Activated naive CD4-positive, alpha-beta T cell treated with anti-CD3 and anti-CD28 coated beads for 36 hours (primary cell): Measurements from ENCODE around the gene ARNT2. TPM values are rescaled to one million over a fixed set of nuclear protein-coding genes. Genes with fewer than 3 reads are reported as not detected.

Experiments
- CTCF ChIA-PET: fragments of 350-600 bp; sonication (Branson Sonifier 250); formaldehyde crosslinking; loops from one replicate; lab custom pipeline; 2021; ENCODE audit warnings: antibody characterized with exemption; lab: Charles Lee
- DNase-seq: peaks from one replicate; pipeline ENCODE4 v3.0.0-alpha.2; 2020
- H3K27ac Mint-ChIP-seq: one replicate; pipeline ENCODE4 v1.8.0; 2021; ENCODE audit warnings: mild to moderate bottlenecking, mixed read lengths
- H3K27me3 Mint-ChIP-seq: one replicate; pipeline ENCODE4 v1.8.0; 2021; ENCODE audit warnings: low read depth, mixed read lengths
- H3K36me3 Mint-ChIP-seq: one replicate; pipeline ENCODE4 v1.8.0; 2021; ENCODE audit warnings: low read depth, mixed read lengths
- H3K4me1 Mint-ChIP-seq: one replicate; pipeline ENCODE4 v1.8.0; 2021; ENCODE audit warnings: low read depth, mixed read lengths
- H3K4me3 Mint-ChIP-seq: one replicate; pipeline ENCODE4 v1.8.0; 2021; ENCODE audit warnings: mild to moderate bottlenecking, moderate library complexity, mixed read lengths
- H3K9me3 Mint-ChIP-seq: one replicate; pipeline ENCODE4 v1.8.0; 2021; ENCODE audit warnings: mixed read lengths
- intact Hi-C: fragments of 100-400 bp; cut with micrococcal nuclease; formaldehyde crosslinking; loops from one replicate; pipeline ENCODE4 v1.15.1; 2023
- total RNA-seq, 2 experiments: library from RNA; stranded (reverse); gene quantifications; one replicate each; pipeline ENCODE4 v1.2.3, GENCODE V29; 2021

The ARNT2 gene
- total RNA-seq, 2 experiments from 2014 or later: 0.14 TPM; not detected in 1

- no peak for DNase-seq
- no peak overlapping the region for H3K4me3 Mint-ChIP-seq
Measured at GRCh38 chr15:80605591-80606150, 201.5 kb downstream of the ARNT2 start.

GRCh38 chr15:80606511-80607071 lies 202.4 kb downstream of the ARNT2 start:
- intact Hi-C loops: no loop called here
- H3K9me3 Mint-ChIP-seq: no peaks in the 10 kb centered on the region
- H3K27ac Mint-ChIP-seq: no peak overlapping the region
- no peaks in the 10 kb centered on the region for H3K36me3 Mint-ChIP-seq
- CTCF ChIA-PET: no interaction called here
- H3K4me3 Mint-ChIP-seq: no peak overlapping the region
- peaks cover 2% of the 10 kb centered on the region for H3K27me3 Mint-ChIP-seq
- H3K4me1 Mint-ChIP-seq: no peaks in the 10 kb centered on the region
- no peak for DNase-seq

More at GRCh38 chr15:80605591-80606150, 201.5 kb downstream of the ARNT2 start:
- no peaks in the 10 kb centered on the region for H3K36me3 Mint-ChIP-seq
- H3K9me3 Mint-ChIP-seq: no peaks in the 10 kb centered on the region
- CTCF ChIA-PET: no interaction called here
- no peak overlapping the region for H3K27ac Mint-ChIP-seq
- H3K4me1 Mint-ChIP-seq: no peaks in the 10 kb centered on the region
- H3K27me3 Mint-ChIP-seq: peaks cover 2% of the 10 kb centered on the region
- intact Hi-C loops: no loop called here

DNA sequence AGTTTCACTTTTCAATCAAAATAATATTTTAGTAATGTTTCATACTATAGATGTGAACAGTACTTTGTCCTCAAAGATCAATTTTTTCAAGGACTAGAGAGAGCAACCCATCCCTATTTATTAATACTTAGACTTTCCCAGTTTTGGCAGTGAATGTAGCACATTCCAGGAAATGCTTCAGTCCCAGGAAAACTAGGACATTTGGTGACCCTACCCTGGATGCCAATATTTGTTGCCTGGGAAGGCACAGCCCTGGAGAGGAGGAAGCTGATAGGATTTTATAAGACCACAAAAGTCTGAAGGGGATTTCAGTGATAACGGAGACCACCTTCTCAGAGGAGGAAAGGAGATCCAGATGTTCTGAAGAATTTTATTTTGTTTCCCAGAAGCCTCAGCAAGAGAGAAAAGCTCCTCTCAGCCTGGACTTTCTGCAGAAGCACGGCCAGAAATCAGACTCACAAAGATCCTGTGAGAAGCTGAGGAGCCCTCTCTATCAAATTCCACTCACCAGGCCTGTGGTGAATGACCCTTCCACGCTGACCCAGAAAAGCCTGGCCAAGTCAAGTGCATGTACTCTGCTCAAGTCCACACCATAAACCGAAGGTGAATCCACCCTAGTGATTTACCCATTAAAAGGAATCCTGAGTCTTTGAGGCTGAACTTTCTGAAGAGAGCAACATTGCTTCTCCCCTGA lies 203.3 kb downstream of the ARNT2 start:
- CTCF ChIA-PET: no interaction called here
- intact Hi-C loops: no loop called here
- no peak for DNase-seq
- no peaks in the 10 kb centered on the region for H3K36me3 Mint-ChIP-seq
- H3K9me3 Mint-ChIP-seq: no peaks in the 10 kb centered on the region
- H3K4me3 Mint-ChIP-seq: no peak overlapping the region
- H3K4me1 Mint-ChIP-seq: no peaks in the 10 kb centered on the region
- H3K27me3 Mint-ChIP-seq: peaks cover 2% of the 10 kb centered on the region
- no peak overlapping the region for H3K27ac Mint-ChIP-seq

DNA sequence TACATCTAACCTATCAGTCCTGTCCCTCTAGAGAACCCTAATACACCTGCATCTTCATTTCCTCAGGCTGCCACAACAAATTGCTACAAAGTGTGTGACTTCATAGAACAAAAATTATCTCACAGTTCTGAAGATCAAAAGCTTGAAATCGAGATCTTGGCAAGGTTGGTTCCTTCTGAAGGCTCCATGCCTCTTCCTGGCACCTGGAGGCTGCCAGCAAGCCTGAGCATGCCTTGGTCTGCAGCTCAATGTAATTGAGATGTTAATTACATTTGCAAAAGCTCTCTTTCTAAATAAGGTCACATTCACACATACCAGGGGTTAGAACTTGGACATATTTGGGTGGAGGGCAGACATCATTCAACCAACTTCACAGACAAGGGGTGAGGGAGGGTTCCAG lies 204.5 kb downstream of the ARNT2 start:
- DNase-seq: no peak
- CTCF ChIA-PET: interaction anchor here (0.5 kb wide), 1 partner anchor 443 kb away, joined by 5 read pairs; no protein-coding TSS in a partner anchor
- no peak overlapping the region for H3K4me3 Mint-ChIP-seq

DNA sequence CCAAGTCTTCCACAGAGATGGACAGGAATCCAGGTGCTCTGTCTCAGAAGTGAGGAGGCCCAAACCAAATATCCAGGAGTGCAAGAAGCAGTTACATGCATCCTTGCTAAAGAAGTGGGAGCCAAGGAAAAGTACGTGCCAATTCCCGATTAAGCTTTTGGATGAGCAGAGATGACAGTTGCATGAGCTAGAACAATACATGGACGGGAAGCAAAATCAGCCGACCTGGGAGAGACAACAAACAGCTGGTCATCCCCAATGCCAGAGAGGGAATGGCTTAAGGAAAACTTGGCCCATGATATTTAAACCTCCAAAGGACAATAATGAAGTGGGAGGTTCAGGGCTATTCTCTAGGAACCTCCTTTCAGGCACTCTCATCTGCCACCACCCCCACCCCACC lies 204.9 kb downstream of the ARNT2 start:
- H3K27me3 Mint-ChIP-seq: no peaks in the 10 kb centered on the region
- H3K27ac Mint-ChIP-seq: no peak overlapping the region
- H3K4me1 Mint-ChIP-seq: no peaks in the 10 kb centered on the region
- H3K9me3 Mint-ChIP-seq: no peaks in the 10 kb centered on the region
- CTCF ChIA-PET: interaction anchor here (0.5 kb wide), 1 partner anchor 153 kb away, joined by 4 read pairs; no protein-coding TSS in a partner anchor
- no peak overlapping the region for H3K4me3 Mint-ChIP-seq
- intact Hi-C loops: no loop called here
- H3K36me3 Mint-ChIP-seq: no peaks in the 10 kb centered on the region
- no peak for DNase-seq

More for the DNA sequence above, 204.5 kb downstream of the ARNT2 start:
- Mint-ChIP-seq H3K27ac (no peak overlapping the region), H3K36me3 (no peaks in the 10 kb centered on the region), H3K27me3 (no peaks in the 10 kb centered on the region), H3K4me1 (no peaks in the 10 kb centered on the region), H3K9me3 (no peaks in the 10 kb centered on the region)
- intact Hi-C loops: no loop called here

- CTCF ChIA-PET: interaction anchor here (0.5 kb wide), 1 partner anchor 154 kb away, joined by 4 read pairs; no protein-coding TSS in a partner anchor
- H3K9me3 Mint-ChIP-seq: no peaks in the 10 kb centered on the region
- H3K4me1 Mint-ChIP-seq: no peaks in the 10 kb centered on the region
Measured at GRCh38 chr15:80609512-80609946, 205.3 kb downstream of the ARNT2 start.

DNA sequence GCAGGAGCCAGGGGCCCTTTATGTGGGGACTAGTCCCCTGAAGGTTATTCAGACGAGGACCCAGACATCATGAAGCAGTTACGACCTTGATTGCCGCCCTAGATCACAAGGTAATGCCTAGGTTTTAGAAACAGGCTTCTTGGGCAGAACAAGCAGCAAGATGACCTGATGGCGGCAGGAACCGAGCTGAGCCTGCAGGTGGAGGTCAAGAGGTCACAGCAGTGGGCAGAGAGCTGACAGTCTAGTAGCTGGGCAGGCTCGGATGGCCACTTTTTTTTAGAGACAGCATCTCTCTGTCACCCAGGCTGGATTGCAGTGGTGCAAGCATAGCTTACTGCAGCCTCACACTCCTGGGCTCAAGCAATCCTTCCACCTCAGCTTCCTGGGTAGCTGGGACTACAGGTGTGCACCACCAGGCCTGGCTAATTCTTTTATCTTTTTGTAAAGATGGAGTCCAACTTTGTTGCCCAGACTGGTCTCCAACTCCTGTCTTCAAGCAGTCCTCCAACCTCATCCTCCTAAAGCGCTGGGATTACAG lies 207.4 kb downstream of the ARNT2 start:
- H3K4me3 Mint-ChIP-seq: no peak overlapping the region
- H3K4me1 Mint-ChIP-seq: no peaks in the 10 kb centered on the region
- intact Hi-C loops: no loop called here
- no peaks in the 10 kb centered on the region for H3K9me3 Mint-ChIP-seq
- no peak for DNase-seq
- H3K27ac Mint-ChIP-seq: no peak overlapping the region
- no peaks in the 10 kb centered on the region for H3K36me3 Mint-ChIP-seq
- H3K27me3 Mint-ChIP-seq: peaks cover 9% of the 10 kb centered on the region
- CTCF ChIA-PET: no interaction called here

More at GRCh38 chr15:80609512-80609946, 205.3 kb downstream of the ARNT2 start:
- H3K27ac Mint-ChIP-seq: no peak overlapping the region
- no peaks in the 10 kb centered on the region for H3K36me3 Mint-ChIP-seq
- no peaks in the 10 kb centered on the region for H3K27me3 Mint-ChIP-seq
- no peak for DNase-seq
- intact Hi-C loops: no loop called here
- no peak overlapping the region for H3K4me3 Mint-ChIP-seq

DNA sequence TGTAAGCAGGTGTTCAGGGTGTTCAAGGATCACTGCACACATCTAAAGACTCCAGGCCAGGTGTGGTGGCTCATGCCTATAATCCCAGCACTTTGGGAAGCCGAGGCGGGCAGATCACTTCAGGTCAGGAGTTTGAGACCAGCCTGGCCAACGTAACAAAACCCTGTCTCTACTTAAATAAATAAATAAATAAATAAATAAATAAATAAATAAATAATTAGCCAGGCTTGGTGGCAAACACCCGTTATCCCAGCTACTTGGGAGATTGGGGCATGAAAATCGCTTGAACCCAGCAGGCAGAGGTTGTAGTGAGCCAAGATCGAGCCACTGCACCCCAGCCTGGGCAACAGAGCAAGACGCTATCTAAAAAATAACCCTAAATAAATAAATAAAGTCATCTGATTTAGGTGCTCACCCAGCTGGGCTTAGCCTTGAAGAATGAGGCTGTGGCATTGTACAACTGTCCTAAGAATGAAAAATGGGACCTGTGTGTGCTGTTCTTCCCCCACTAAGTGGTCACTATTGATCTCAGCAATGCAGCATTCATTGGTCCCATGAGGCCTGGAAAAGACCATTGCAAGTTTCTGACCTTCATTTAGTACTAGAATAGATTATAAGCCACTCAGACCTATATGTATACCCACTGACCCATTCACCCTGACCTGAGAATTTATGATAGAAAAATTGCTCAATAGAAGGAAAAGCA lies 208.1 kb downstream of the ARNT2 start:
- H3K4me3 Mint-ChIP-seq: no peak overlapping the region
- no peak overlapping the region for H3K27ac Mint-ChIP-seq
- DNase-seq: no peak
- H3K27me3 Mint-ChIP-seq: peaks cover 9% of the 10 kb centered on the region
- H3K9me3 Mint-ChIP-seq: no peaks in the 10 kb centered on the region
- H3K4me1 Mint-ChIP-seq: no peaks in the 10 kb centered on the region
- intact Hi-C loops: no loop called here
- CTCF ChIA-PET: no interaction called here
- H3K36me3 Mint-ChIP-seq: no peaks in the 10 kb centered on the region

GRCh38 chr15:80613762-80614365 lies 209.7 kb downstream of the ARNT2 start:
- Mint-ChIP-seq H3K27me3 (peaks cover 13% of the 10 kb centered on the region), H3K27ac (no peak overlapping the region), H3K9me3 (no peaks in the 10 kb centered on the region), H3K4me1 (no peaks in the 10 kb centered on the region), H3K4me3 (no peak overlapping the region), H3K36me3 (no peaks in the 10 kb centered on the region)
- CTCF ChIA-PET: no interaction called here
- DNase-seq: no peak
- intact Hi-C loops: no loop called here

DNA sequence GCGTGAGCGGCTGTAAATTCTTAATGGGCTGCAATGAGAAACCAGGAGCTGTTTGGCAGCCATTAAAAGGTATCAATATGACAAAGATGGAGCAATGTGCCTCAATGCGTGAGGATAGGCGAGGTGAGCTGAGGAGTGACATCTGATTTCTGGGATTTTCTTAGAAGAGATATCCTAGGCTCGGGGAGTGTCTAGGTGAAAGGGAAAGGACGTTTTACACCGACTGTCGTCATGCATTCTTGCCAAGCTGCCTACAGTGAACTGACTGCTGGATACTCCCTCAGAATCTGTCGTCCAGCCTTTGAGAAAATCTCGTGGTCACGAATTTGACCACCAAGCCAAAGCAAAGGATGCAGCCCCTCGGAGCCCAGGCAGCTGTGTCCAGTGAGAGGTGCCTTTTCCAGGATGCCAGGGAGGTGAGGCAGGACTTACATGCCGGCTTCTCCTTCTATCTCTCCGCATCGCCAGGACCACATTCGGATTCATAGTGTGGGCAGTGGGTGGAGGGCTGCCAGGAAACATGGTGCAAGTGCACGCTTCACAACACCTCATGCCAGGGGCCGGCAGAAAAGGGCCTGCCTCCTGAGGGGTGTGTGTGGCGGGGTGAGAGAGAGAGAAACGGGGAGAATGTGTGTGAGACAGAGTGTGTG lies 210.7 kb downstream of the ARNT2 start:
- intact Hi-C loops: no loop called here
- CTCF ChIA-PET: no interaction called here
- DNase-seq: no peak
- Mint-ChIP-seq H3K9me3 (no peaks in the 10 kb centered on the region), H3K4me1 (no peaks in the 10 kb centered on the region), H3K4me3 (no peak overlapping the region), H3K27ac (no peak overlapping the region), H3K27me3 (peaks cover 18% of the 10 kb centered on the region), H3K36me3 (no peaks in the 10 kb centered on the region)

- DNase-seq: no peak
- CTCF ChIA-PET: no interaction called here
- H3K27ac Mint-ChIP-seq: no peak overlapping the region
- no peaks in the 10 kb centered on the region for H3K9me3 Mint-ChIP-seq
- H3K4me1 Mint-ChIP-seq: no peaks in the 10 kb centered on the region
- H3K4me3 Mint-ChIP-seq: no peak overlapping the region
- H3K36me3 Mint-ChIP-seq: no peaks in the 10 kb centered on the region
- peaks cover 18% of the 10 kb centered on the region for H3K27me3 Mint-ChIP-seq
- intact Hi-C loops: no loop called here
Measured at GRCh38 chr15:80615361-80615736, 211.2 kb downstream of the ARNT2 start.
